Muscle of leg (tissue), 11 donors: ENCODE results near the gene FUT2. TPM values are rescaled to one million over a fixed set of nuclear protein-coding genes. Genes with fewer than 3 reads are reported as not detected.
"Not testable (repeated sequence)": the region's sequence is repeated elsewhere in the genome, so short reads cannot be mapped to it uniquely, and the experiment has no call there.

Source experiments
- DNase-seq: peaks from one replicate; pipeline ENCODE4 v3.0.0; 2013
- H3K27ac ChIP-seq: one replicate; pipeline ENCODE4 v1.5.1; 2013; ENCODE audit warnings: mild to moderate bottlenecking, low read length, control low read depth
- H3K27me3 ChIP-seq: one replicate; pipeline ENCODE4 v1.6.1; 2013; ENCODE audit warnings: low read length; ENCODE audit not compliant: control insufficient read depth, insufficient read depth
- H3K36me3 ChIP-seq: one replicate; pipeline ENCODE4 v1.6.1; 2013; ENCODE audit warnings: low read length; ENCODE audit not compliant: control insufficient read depth, insufficient read depth
- H3K4me1 ChIP-seq: one replicate; pipeline ENCODE4 v1.6.1; 2013; ENCODE audit warnings: low read length; ENCODE audit not compliant: control insufficient read depth, insufficient read depth
- H3K4me3 ChIP-seq: one replicate; pipeline ENCODE4 v1.5.1; 2013; ENCODE audit warnings: low read length, control low read depth
- H3K9me3 ChIP-seq: replicated peaks from 2 replicates; pipeline ENCODE4 v1.6.1; 2013; ENCODE audit warnings: low read depth, low read length; ENCODE audit not compliant: control insufficient read depth
- WGBS: methylation state at CpG from one replicate; pipeline ENCODE4 v1.1.5; 2013; ENCODE audit warnings: missing lambda C conversion rate; ENCODE audit not compliant: insufficient coverage; 5-methylcytosine and 5-hydroxymethylcytosine counted together
- polyA plus RNA-seq, 8 donors: library from polyadenylated mRNA; unstranded; fragments of 120-200 nt; gene quantifications; one replicate each; pipeline versions ENCODE4 v1.2.1 to v1.2.3, GENCODE V29; 2013; ENCODE audit warnings: inconsistent platforms in 1 of 8, low replicate concordance in 1 of 8; ENCODE audit not compliant: insufficient read length in 8 of 8, insufficient read depth in 1 of 8
- total RNA-seq: library from RNA; stranded (reverse); fragments of 120-200 nt; gene quantifications from one replicate; pipeline ENCODE4 v1.2.4, GENCODE V29; 2013

The FUT2 gene
- total and polyA plus RNA-seq, 9 donors: 0.53 to 3.8 (median 0.95) TPM; not detected in 1

DNA sequence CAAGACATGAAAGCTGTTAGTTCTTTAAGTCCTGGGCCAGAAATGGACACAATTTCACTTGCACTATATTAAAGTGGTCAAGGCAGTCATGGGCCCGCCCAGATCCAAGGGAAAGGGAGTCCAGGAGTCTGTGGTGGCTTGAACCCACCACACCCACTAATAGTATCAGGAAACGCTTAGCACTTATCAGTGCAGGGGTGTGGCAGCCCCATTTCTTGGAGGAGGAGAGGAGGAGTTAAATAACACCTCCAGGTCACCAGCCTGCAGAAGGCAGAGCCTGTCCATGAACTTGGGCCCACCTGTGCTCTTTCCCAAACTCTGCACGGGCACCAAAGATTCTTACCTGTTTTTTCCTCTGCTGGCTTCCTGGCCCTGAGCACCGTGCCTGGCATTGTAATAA lies 17.6 kb upstream of the FUT2 start:
- WGBS: no CpG with 5 or more reads among the region's 4 CpGs
- H3K27ac ChIP-seq: no peak overlapping the region
- no peaks in the 10 kb centered on the region for H3K36me3 ChIP-seq
- H3K4me3 ChIP-seq: no peak overlapping the region
- H3K4me1 ChIP-seq: peaks cover 19% of the 10 kb centered on the region
- no peaks in the 10 kb centered on the region for H3K9me3 ChIP-seq
- peaks cover 2% of the 10 kb centered on the region for H3K27me3 ChIP-seq
- DNase-seq: no peak

DNA sequence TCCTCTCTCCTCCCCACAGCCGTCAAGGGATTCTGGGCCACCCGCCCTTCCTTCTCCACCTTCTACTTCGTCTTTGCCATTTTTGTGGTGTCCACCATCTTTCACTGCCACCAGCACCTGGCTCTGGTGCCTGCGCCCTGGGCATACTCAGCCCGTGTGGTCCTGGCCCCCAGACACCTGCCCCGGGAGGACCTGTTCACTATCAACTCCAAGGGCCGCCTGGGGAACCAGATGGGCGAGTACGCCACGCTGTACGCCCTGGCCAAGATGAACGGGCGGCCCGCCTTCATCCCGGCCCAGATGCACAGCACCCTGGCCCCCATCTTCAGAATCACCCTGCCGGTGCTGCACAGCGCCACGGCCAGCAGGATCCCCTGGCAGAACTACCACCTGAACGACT lies 15.8 kb upstream of the FUT2 start:
- WGBS: 76% methylated on average over 5 of the region's 19 CpGs
- DNase-seq, H3K27ac ChIP-seq: not testable (repeated sequence)

DNA sequence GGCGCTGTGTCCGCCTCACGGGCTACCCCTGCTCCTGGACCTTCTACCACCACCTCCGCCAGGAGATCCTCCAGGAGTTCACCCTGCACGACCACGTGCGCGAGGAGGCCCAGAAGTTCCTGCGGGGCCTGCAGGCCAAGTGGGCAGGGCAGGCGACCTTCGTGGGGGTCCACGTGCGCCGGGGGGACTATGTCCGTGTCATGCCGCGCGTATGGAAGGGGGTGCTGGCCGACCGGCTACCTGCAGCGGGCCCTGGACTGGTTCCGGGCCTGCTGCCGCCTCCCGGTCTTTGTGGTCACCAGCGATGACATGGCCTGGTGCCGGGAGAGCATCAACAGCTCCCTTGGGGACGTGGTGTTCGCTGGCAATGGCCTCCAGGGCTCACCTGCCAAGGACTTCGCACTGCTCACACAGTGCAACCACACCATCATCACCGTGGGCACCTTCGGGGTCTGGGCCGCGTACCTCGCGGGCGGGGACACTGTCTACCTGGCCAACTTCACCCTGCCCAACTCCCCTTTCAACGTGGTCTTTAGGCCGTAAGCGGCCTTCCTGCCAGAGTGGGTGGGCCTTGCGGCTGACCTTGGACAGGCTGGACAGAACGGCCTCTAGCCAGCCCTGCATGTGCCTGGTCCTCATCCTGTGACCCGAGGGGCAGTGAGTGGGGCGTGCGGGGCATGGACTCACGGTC lies 15.2 kb upstream of the FUT2 start:
- Histone ChIP-seq H3K4me1 (peaks cover 11% of the 10 kb centered on the region), H3K9me3 (no peaks in the 10 kb centered on the region), H3K27ac (no peak overlapping the region), H3K27me3 (no peaks in the 10 kb centered on the region), H3K36me3 (no peaks in the 10 kb centered on the region), H3K4me3 (no peak overlapping the region)
- DNase-seq: no peak
- 89% methylated on average over 42 of the region's 45 CpGs for WGBS

More for the DNA sequence above, 15.8 kb upstream of the FUT2 start:
- not testable (repeated sequence) for H3K36me3 ChIP-seq, H3K9me3 ChIP-seq, H3K4me3 ChIP-seq, H3K27me3 ChIP-seq
- H3K4me1 ChIP-seq: peaks cover 17% of the 10 kb centered on the region

DNA sequence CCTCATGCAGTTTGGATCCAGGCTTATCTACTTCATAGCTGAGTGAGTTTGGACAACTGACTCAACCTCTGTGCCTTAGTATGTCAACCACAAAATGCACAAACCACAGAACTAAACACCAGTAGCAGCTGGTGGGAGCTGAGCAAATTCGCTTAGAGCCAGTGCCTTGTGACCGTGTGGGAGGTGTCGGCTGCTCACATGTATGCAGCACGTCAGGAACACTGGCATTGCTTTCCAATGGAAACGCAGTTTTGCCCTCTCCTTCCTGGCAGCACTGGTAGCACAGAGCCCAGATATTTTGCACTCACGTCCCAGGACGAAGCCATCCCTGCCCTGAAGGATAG lies 14.7 kb upstream of the FUT2 start:
- H3K9me3 ChIP-seq: no peaks in the 10 kb centered on the region
- 67% methylated on average over 5 of the region's 7 CpGs for WGBS
- no peaks in the 10 kb centered on the region for H3K36me3 ChIP-seq
- H3K4me3 ChIP-seq: no peak overlapping the region
- H3K4me1 ChIP-seq: peaks cover 6% of the 10 kb centered on the region
- no peaks in the 10 kb centered on the region for H3K27me3 ChIP-seq
- DNase-seq: peak; percentile 27
- no peak overlapping the region for H3K27ac ChIP-seq

DNA sequence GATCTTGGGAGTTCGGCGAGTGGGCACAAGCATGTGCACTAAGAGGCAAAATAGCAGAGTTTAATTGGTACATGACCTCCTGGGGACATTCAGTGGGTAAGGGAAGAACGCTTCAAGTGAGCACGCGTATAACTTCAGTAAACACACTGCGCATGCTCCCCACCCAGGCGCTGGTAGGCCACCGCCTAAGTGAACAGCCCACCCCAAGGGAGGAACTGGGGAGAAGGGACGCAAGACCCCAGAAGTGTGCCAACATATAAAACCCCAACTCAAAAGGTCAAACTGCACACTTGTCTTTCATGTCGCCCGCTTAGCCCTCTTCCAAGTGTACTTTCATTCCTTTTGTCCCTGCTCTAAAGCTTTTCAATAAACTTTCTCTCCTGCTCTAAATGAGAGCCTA lies 12.4 kb upstream of the FUT2 start:
- peaks cover 6% of the 10 kb centered on the region for H3K4me1 ChIP-seq
- peak overlapping the region; percentile 12 for H3K4me3 ChIP-seq
- no peaks in the 10 kb centered on the region for H3K36me3 ChIP-seq
- no peak overlapping the region for H3K27ac ChIP-seq
- 38% methylated on average over 10 of the region's 11 CpGs for WGBS
- peak; percentile 87 for DNase-seq
- H3K9me3 ChIP-seq: no peaks in the 10 kb centered on the region
- H3K27me3 ChIP-seq: no peaks in the 10 kb centered on the region

DNA sequence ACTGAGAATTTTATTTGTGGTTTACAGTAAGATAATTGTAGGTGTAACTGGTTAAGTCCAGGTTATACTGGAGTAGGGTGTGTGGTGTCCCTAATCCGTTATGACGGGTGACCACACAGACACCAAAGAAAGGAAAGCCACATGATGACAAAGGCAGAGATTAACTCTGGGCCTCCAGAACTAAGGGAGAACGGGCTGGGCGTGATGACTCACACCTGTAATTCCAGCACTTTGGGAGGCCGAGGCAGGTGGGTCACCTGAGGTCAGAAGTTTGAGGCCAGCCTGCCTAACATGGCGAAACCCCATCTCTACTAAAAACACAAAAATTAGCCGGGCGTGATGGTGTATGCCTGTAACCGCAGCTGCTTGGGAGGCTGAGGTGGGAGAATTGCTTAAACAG lies 10.2 kb upstream of the FUT2 start:
- H3K27me3 ChIP-seq: no peaks in the 10 kb centered on the region
- H3K4me3 ChIP-seq: no peak overlapping the region
- H3K4me1 ChIP-seq: peaks cover 6% of the 10 kb centered on the region
- 84% methylated on average over 2 of the region's 9 CpGs for WGBS
- no peaks in the 10 kb centered on the region for H3K9me3 ChIP-seq
- no peak overlapping the region for H3K27ac ChIP-seq
- DNase-seq: no peak
- H3K36me3 ChIP-seq: no peaks in the 10 kb centered on the region

DNA sequence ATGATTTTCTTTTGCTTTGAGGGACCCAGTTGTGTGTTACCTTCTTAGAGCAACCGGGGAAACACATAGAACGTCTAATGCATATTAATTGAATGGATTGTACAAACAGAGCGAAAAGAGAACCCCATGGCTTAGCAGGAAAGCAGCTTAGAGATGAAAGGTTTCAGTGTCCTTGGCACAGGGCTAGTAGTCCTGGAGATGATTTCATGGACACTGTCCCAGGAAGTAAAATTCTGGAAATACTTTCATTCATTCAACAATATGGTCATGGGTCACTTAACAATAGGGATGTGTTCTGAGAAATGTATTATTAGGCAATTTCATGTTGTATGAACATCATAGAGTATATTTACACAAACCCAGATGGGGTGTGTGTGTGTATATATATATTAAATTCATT lies 9.7 kb upstream of the FUT2 start:
- Histone ChIP-seq H3K4me3 (no peak overlapping the region), H3K36me3 (no peaks in the 10 kb centered on the region), H3K27me3 (no peaks in the 10 kb centered on the region), H3K4me1 (peaks cover 2% of the 10 kb centered on the region), H3K9me3 (no peaks in the 10 kb centered on the region), H3K27ac (no peak overlapping the region)
- DNase-seq: no peak
- 57% methylated on average over 1 of the region's 3 CpGs for WGBS

DNA sequence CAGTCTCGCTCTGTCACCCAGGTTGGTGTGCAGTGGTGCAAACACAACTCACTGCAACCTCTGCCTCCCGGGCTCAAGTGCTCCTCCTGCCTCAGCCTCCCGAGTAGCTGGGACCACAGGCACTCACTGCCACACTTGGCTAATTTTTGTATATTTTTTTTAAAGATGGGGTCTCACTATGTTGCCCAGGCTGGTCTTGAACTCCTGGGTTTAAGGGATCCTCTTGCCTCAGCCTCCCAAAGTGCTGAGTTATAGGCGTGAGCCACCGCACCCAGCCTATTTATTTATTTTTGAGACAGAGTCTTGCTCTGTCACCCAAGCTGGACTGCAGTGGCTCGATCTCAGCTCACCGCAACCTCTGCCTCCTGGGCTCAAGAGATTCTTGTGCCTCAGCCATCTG lies 9.1 kb upstream of the FUT2 start:
- not testable (repeated sequence) for H3K36me3 ChIP-seq, DNase-seq, H3K4me3 ChIP-seq, H3K27ac ChIP-seq, H3K27me3 ChIP-seq, H3K9me3 ChIP-seq, H3K4me1 ChIP-seq
- WGBS: 90% methylated on average over 4 of the region's 7 CpGs

DNA sequence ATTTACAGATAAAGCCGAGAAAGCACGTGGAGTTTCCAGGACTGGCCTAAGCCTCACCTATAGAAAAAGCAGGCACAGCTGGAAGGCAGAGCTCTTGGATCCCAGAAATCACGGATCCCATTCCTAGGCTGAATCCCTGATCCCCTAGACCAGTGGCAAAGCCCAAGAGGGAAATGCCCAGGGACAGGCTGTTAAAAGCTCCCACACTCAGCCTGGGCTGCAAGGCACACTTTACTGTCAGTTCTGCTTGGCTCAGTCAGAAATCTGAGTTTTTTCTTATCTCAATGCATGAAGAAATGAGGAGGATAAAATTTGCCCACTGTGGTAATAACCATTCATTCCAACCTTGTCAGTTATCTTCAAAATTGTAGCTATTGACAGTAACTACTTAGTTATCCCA lies 8.0 kb upstream of the FUT2 start:
- H3K36me3 ChIP-seq: no peaks in the 10 kb centered on the region
- no peak for DNase-seq
- H3K9me3 ChIP-seq: no peaks in the 10 kb centered on the region
- no peak overlapping the region for H3K4me3 ChIP-seq
- WGBS: 84% methylated on average over 3 of the region's 3 CpGs
- no peaks in the 10 kb centered on the region for H3K27me3 ChIP-seq
- no peak overlapping the region for H3K27ac ChIP-seq
- H3K4me1 ChIP-seq: no peaks in the 10 kb centered on the region

DNA sequence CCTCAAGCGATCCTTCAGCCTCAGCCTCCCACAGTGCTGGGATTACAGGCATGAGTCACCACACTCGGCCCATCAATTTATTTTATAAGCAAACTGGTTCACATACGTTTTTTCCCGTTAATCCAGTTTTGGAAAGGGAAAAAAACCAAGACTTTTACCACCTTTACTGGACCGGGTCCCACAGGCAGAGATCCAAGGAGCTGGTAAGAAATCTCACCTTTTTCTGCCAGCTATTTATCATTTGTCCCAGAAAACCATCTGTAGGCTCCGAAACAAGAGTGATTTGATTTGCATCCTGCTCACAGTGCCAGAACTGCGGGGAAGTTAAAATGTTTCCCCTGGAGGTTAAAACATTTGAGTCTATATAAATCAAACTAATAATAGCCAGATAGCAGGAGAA lies 6.3 kb upstream of the FUT2 start:
- Histone ChIP-seq H3K4me1 (no peaks in the 10 kb centered on the region), H3K9me3 (no peaks in the 10 kb centered on the region), H3K4me3 (no peak overlapping the region), H3K27ac (no peak overlapping the region), H3K36me3 (no peaks in the 10 kb centered on the region), H3K27me3 (no peaks in the 10 kb centered on the region)
- peak; percentile 37 for DNase-seq
- 38% methylated on average over 1 of the region's 7 CpGs for WGBS

DNA sequence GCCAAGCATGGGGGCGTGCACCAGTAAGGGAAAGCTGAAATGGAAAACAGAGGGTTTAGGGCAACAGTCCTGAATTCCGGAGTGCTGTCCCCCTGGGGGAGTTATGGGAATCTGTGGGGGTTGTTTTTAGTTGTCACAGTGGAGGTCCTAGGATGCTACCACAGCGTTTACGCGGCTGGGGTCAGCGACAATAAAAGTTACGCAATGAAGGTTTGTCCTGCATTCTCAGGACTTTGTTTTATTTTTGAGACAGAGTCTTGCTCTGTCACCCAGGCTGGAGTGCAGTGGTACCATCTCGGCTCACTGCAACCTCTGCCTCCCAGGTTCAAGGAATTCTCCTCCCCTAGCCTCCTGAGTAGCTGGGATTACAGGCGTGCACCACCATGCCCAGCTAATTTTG lies 2.1 kb upstream of the FUT2 start:
- not testable (repeated sequence) for DNase-seq, H3K36me3 ChIP-seq, H3K9me3 ChIP-seq, H3K27ac ChIP-seq, H3K4me3 ChIP-seq
- Histone ChIP-seq H3K4me1 (peaks cover 12% of the 10 kb centered on the region), H3K27me3 (peaks cover 24% of the 10 kb centered on the region)
- 71% methylated on average over 7 of the region's 9 CpGs for WGBS
